C4-2B (cell line): ENCODE data around the gene CATSPERB.
"Not testable (repeated sequence)": the region's sequence is repeated elsewhere in the genome, so short reads cannot be mapped to it uniquely, and the experiment has no call there.

Source experiments
- H3K27ac ChIP-seq: fragments of 450-650 bp; 2 replicates; pipeline ENCODE4 v1.5.1; 2017
- ZFX ChIP-seq: fragments of 450-650 bp; IDR thresholded peaks from 2 replicates; pipeline ENCODE4 v1.6.1; 2017
- TF ChIP-seq, protein P1 (sequence below): fragments of 450-650 bp; conservative IDR thresholded peaks from 2 replicates; pipeline ENCODE4 v1.5.1; 2017; ENCODE audit warnings: mild to moderate bottlenecking

The CATSPERB gene

DNA sequence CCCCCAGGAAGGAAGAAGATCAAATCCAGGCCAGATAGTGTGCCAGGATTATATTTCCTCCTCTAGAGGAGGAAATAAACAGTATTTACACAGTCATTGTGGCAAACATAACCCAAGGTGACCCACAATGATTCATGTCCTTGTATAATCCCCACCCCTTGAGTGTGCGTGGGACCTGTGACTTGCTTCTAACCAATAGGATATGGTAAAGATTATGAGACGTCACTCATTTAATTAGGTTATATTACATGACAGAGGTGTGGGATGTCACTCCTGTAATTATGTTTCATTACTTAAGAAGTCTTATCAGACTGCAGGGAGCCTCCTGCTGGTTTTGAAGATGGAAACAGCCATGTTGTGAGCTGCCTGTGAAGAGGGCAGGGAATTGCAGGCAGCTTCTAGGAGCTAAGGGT lies 12.2 kb upstream of the CATSPERB start:
- peak overlapping the region; percentile 64; the same call in 1 of the 2 replicates for H3K27ac ChIP-seq
- TF ChIP-seq ZFX: no peak
- TF ChIP-seq, protein P1, sequence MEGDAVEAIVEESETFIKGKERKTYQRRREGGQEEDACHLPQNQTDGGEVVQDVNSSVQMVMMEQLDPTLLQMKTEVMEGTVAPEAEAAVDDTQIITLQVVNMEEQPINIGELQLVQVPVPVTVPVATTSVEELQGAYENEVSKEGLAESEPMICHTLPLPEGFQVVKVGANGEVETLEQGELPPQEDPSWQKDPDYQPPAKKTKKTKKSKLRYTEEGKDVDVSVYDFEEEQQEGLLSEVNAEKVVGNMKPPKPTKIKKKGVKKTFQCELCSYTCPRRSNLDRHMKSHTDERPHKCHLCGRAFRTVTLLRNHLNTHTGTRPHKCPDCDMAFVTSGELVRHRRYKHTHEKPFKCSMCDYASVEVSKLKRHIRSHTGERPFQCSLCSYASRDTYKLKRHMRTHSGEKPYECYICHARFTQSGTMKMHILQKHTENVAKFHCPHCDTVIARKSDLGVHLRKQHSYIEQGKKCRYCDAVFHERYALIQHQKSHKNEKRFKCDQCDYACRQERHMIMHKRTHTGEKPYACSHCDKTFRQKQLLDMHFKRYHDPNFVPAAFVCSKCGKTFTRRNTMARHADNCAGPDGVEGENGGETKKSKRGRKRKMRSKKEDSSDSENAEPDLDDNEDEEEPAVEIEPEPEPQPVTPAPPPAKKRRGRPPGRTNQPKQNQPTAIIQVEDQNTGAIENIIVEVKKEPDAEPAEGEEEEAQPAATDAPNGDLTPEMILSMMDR: no peak

DNA sequence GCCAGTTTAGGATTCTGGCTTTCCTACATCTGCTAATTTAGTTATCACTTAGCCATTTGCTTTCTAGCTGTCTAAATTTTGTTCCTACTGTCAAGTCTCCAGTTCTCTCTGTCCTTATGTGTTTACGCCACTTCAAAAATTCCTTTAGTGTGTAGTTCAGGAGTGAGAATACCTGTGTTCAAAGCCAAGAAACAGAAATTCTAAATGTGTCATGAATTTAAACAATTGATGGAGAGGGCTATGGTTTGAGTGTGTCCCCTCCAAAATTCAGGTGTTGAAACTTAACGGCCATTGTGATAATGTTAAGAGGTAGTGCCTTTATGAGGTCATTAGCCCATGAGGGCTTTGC lies 11.4 kb upstream of the CATSPERB start:
- H3K27ac ChIP-seq: peak overlapping the region; percentile 64

DNA sequence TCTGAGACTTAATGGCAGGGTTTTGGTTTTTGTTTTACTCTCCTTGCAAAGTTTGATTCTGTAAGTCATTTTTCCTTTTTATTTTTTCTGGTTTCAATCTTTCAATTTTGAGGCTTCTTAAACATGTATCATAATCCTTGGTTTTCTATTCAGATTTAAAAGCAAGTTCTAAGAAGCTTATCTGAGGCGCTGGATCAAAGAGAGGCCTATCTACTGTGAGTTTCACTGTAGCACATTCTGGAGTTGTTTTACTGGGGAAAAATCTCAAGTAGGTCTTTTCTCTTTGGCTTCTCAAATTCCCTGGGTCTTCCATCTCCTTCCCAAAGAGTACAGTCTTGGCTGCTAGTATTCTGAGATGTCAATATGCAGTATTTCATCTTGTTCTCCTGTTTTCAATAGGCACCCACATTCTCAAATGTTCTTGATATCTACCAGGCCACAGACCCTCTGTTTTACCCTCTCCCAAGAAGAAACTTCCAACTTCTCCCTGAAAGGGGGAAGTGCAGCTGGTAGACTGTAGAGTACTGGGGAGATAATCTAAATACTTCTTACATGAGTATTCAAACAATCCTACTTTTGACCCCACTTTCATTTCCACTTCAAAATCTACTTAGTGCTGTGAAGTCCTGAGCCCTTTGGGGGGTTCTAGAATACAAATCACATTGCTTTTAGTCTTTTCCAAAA lies 10.9 kb upstream of the CATSPERB start:
- TF ChIP-seq, protein P1: no peak
- no peak for TF ChIP-seq ZFX
- H3K27ac ChIP-seq: no peak overlapping the region

More for the DNA sequence above, 11.4 kb upstream of the CATSPERB start:
- TF ChIP-seq, protein P1: no peak
- no peak for TF ChIP-seq ZFX

DNA sequence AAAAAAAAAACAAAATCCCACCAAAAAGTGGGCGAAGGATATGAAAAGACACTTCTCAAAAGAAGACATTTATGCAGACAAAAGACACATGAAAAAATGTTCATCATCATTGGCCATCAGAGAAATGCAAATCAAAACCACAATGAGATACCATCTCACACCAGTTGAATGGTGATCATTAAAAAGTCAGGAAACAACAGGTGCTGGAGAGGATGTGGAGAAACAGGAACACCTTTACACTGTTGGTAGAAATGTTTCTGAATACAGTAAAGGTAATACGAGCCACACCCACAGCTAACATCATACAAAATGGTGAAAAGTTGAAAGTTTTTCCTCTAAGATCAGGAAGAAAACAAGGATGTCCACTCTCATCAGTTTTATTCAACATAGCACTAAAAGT lies 8.0 kb upstream of the CATSPERB start:
- H3K27ac ChIP-seq: not testable (repeated sequence)

DNA sequence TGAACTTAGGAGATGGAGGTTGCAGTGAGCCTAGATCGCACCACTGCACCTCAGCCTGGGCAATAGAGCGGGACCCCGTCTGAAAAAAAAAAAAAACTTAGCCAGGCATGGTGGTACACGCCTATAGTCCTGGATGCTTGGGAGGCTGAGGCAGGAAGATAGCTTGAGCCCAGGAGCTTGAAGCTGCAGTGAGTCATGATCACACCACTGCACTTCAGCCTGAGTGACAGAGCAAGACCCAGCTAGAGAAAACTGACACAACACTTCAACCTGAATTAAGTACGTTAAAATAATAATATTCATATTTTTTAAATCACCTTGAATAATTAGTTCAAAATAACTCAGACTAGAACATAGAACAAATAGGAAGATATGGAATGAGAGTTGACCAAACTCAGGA lies 5.7 kb upstream of the CATSPERB start:
- TF ChIP-seq ZFX: no peak
- TF ChIP-seq, protein P1: no peak
- no peak overlapping the region for H3K27ac ChIP-seq

DNA sequence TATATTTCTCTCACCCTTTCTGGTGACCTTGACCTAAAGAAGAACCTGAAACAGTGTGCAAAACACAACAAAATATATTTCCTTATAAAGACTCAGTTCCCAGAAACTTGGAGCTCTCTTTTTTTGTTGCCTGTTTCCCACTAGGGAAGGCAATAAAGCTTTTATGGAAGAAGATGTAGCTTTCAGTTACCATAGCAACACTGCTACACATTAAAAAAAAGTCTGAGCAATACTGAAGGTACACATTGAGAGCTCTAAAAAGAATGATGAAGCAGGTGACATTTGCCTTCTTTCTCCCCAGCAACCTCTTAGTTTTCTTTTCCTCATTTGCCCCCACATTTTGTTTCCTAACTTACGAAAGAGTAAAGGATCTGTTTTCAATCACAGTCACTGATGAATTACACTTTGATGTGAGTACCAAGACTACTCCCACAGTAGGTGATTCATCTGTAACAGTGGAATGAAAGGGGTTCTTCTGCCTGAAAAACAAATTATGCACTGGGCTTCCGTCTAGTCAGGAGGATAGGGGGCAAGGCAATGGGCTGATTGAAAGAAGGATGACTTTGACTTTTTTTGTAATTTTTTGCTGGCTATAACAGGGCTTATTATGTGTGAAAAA lies 1.1 kb upstream of the CATSPERB start:
- no peak for TF ChIP-seq ZFX
- TF ChIP-seq, protein P1: no peak
- no peak overlapping the region for H3K27ac ChIP-seq

DNA sequence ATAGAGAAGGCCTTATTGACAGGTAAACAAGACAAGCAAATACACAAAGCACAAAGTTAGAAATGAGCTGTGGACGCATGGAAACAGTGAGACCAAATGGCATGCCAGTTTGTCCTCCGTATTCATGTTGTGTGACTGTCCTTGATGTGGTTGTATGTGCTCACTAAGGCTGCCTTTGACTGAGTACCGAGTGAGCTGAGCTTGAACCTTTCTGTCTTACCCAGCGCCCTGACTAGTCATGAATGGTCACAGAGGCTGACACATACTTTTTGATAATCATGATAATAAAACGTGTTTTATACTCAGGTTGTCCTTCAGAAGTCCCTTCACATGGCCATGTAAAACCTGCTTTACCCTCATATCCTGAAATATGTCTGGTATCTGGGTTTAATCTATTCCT lies 553 bp upstream of the CATSPERB start:
- no peak overlapping the region for H3K27ac ChIP-seq
- TF ChIP-seq ZFX: no peak
- TF ChIP-seq, protein P1: no peak

DNA sequence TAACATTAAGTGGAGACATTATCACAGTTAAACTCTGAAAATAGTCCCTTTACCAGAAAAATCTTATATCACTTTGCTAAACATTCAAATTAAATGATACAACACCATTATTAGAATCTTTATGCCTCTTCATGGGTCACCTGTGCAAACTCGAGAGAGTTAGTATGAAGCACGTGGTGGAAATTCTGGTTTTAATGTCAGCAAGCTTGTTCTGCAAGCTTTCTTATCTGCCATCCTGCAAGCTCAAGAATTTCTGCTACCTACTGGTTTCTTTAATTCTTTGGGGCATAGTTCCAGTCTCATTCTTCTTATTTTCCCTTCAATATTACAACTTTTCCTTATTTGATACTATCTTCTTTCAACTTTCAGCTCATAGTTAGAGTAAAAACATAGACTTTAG lies 868 bp downstream of the CATSPERB start:
- TF ChIP-seq, protein P1: no peak
- TF ChIP-seq ZFX: no peak
- H3K27ac ChIP-seq: no peak overlapping the region
